ENCODE measurements around the gene MRPL16. TPM values are rescaled to one million over a fixed set of nuclear protein-coding genes. Genes with fewer than 3 reads are reported as not detected.
"Not testable (repeated sequence)": the region's sequence is repeated elsewhere in the genome, so short reads cannot be mapped to it uniquely, and the experiment has no call there.

Gene MRPL16
- total and polyA plus RNA-seq, 8 donors, result 32.9 to 56.5 (median 51.5) TPM

DNA sequence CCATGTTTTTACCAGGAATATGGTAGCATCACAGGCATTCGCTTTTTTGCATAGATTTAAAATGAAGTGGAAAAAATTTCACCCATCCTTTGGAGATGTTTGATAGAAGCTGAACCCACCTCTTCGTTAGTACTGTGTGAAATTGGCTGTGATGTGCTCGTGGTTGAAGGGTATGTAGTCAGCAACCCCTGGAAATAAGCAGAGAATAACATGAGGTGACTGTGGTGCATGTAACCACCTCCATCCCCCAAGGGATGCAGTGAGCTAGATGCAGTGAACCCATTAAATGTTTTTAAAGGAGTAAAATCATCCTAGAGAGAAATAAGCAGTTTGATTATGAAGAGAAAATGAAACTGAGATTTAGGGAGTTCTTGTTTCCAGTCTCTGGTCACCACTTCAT is 18.8 kb upstream of the MRPL16 start:
- Histone ChIP-seq H3K9me3 (no peaks in the 10 kb centered on the region), H3K27me3 (no peaks in the 10 kb centered on the region), H3K36me3 (no peaks in the 10 kb centered on the region), H3K4me3 (no peak overlapping the region), H3K4me1 (peaks cover 0 to 3% of the 10 kb centered on the region in 2 donors), H3K27ac (no peak overlapping the region)
- no peak for DNase-seq
- intact Hi-C loops (cut with DNase I), result no loop called here
- TF ChIP-seq, protein P1, sequence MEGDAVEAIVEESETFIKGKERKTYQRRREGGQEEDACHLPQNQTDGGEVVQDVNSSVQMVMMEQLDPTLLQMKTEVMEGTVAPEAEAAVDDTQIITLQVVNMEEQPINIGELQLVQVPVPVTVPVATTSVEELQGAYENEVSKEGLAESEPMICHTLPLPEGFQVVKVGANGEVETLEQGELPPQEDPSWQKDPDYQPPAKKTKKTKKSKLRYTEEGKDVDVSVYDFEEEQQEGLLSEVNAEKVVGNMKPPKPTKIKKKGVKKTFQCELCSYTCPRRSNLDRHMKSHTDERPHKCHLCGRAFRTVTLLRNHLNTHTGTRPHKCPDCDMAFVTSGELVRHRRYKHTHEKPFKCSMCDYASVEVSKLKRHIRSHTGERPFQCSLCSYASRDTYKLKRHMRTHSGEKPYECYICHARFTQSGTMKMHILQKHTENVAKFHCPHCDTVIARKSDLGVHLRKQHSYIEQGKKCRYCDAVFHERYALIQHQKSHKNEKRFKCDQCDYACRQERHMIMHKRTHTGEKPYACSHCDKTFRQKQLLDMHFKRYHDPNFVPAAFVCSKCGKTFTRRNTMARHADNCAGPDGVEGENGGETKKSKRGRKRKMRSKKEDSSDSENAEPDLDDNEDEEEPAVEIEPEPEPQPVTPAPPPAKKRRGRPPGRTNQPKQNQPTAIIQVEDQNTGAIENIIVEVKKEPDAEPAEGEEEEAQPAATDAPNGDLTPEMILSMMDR (IDR thresholded peaks at IDR 0.05), result no peak
- no peak for ATAC-seq

DNA sequence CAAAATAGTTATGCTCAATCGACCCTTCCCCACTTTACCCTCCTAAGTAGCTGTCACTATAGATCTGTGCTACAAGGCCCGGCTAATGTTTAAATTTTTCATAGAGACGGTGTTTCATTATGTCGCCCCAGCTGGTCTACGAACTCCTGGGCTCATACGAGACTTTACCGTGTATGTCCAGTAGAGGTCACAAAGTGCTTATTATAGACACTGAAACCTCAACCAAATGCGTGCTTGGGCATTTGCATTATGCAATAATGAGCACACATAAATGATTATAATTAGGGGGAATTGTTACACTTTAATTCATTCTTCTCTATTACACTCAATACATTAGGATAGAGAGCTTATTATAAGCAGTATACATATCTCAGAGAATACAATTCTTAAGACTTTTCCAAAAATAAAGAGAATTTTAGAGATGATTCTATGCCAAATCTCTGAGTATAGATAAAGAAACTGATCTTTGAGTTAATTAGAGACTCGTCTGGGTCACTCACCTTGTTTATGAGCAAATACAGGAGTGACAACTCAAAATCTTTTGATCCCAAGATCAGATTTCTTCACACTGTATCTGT is 12.5 kb upstream of the MRPL16 start:
- ATAC-seq (peak; percentile 95), DNase-seq (peak in 1 of 4 donors; percentile 51)
- no peaks in the 10 kb centered on the region for H3K27me3 ChIP-seq
- no peak overlapping the region for H3K4me3 ChIP-seq
- H3K4me1 ChIP-seq, result no peaks in the 10 kb centered on the region
- intact Hi-C loops (cut with DNase I), result no loop called here
- no peaks in the 10 kb centered on the region for H3K9me3 ChIP-seq
- H3K27ac ChIP-seq, result no peak overlapping the region
- H3K36me3 ChIP-seq, result no peaks in the 10 kb centered on the region
- TF ChIP-seq, protein P1 (IDR thresholded peaks at IDR 0.05), result peak; percentile 46 to 64

DNA sequence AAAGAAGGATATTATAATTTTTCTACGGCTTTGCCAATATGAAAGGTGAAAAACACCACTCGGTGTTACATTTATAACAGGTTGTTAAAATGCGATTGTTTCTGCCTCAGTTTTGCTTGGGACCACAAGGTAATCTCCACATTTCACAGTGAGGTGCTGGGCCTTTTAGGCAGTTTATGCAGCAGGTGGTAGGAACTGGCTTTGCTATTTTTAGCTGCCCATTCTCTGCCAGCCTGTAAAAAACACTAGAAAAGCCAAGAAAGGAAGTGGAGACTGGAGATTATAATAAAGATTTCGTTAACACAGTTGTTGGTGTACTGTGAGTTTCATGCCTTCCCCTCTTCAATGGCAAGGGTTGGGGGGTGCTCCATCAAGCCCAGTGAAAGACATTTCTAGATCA is 8.0 kb upstream of the MRPL16 start:
- H3K36me3 ChIP-seq, result no peaks in the 10 kb centered on the region
- H3K27ac ChIP-seq, result no peak overlapping the region
- H3K4me3 ChIP-seq, result no peak overlapping the region
- DNase-seq, result no peak
- no peaks in the 10 kb centered on the region for H3K27me3 ChIP-seq
- H3K9me3 ChIP-seq, result no peaks in the 10 kb centered on the region
- TF ChIP-seq, protein P1 (IDR thresholded peaks at IDR 0.05), result no peak
- intact Hi-C loops (cut with DNase I), result no loop called here
- peaks cover 0 to 9% of the 10 kb centered on the region in 2 donors for H3K4me1 ChIP-seq
- ATAC-seq, result no peak

DNA sequence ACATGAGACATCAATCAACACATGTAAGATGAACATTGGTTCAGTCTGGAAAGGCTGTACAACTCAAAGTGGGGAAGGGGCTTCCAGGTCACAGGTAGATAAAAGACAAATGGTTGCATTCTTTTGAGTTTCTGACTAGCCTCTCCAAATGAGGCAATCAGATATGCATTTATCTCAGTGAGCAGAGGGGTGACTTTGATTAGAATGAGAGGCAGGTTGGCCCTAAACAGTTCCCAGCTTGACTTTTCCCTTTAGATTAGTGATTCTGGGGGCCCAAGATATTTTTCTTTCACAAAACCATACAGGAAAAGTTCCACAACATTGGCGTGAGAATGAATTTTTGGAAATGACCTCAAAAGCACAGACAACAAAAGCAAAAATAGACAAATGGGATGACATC is 5.9 kb upstream of the MRPL16 start:
- peaks cover 0 to 13% of the 10 kb centered on the region in 2 donors for H3K4me1 ChIP-seq
- DNase-seq; intact Hi-C loops (cut with DNase I); H3K9me3 ChIP-seq; ATAC-seq; H3K4me3 ChIP-seq; H3K27me3 ChIP-seq; H3K36me3 ChIP-seq; H3K27ac ChIP-seq: not testable (repeated sequence)

DNA sequence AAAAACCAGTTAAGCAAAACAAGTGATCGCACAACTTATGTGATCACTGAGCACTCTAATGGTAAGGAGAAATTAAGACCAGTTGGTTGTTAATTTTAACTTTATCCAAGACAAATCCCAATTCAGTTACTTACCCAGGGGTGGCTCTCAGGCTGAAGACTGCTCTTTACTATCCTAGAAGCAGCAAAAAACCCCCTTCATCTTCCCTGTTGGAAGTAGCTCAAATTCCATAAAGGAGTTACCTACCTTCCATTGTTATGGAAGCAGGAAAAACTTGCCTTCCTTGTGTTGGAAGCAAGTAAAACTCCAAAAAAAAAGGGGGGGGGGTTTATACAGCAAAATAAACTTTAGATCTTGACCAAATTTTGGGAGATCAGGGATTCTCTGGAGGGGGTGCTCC is 5.2 kb upstream of the MRPL16 start:
- H3K27ac ChIP-seq, result no peak overlapping the region
- H3K9me3 ChIP-seq, result no peaks in the 10 kb centered on the region
- DNase-seq (no peak), ATAC-seq (no peak)
- peaks cover 0 to 17% of the 10 kb centered on the region in 2 donors for H3K4me1 ChIP-seq
- no peaks in the 10 kb centered on the region for H3K36me3 ChIP-seq
- no peaks in the 10 kb centered on the region for H3K27me3 ChIP-seq
- intact Hi-C loops (cut with DNase I), result no loop called here
- TF ChIP-seq, protein P1 (IDR thresholded peaks at IDR 0.05), result no peak
- H3K4me3 ChIP-seq, result no peak overlapping the region

DNA sequence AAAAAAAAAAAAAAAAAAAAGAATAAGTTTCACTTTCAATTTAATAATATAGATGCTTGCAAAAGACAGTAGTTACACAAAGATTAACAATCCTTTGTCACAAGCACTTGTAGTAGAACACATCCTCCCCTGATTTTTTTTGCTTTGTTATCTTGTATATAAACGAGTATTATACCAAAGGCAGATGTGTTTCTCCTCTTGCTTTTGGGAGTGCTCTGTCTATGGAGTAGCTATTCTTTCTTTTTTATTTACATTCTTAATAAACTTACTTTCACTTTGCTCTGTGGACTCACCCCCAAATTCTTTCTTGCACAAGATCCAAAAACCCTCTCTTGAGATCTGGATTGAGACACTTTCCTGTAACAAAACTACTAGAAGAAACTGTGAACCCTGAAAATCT is 3.4 kb upstream of the MRPL16 start:
- H3K27ac ChIP-seq, result peak overlapping the region in 1 of 2 donors; percentile 33
- no peak for DNase-seq
- ATAC-seq, result no peak
- intact Hi-C loops (cut with DNase I), result no loop called here
- H3K4me1 ChIP-seq, result peaks cover 4 to 31% of the 10 kb centered on the region in 2 donors
- H3K4me3 ChIP-seq, result peak overlapping the region in 1 of 2 donors; percentile 14
- TF ChIP-seq, protein P1 (IDR thresholded peaks at IDR 0.05), result no peak
- H3K27me3 ChIP-seq, result no peaks in the 10 kb centered on the region
- H3K9me3 ChIP-seq, result no peaks in the 10 kb centered on the region
- no peaks in the 10 kb centered on the region for H3K36me3 ChIP-seq

All from left lung (tissue), 10 donors.